HG03139 (cell line): Measurements from ENCODE around the gene ABCC4.

Experiments
- ATAC-seq: cut with Tn5 transposase; IDR thresholded peaks from one replicate; pipeline ENCODE4 v1.9.1; 2021; ENCODE audit not compliant: unreplicated experiment

Gene ABCC4

DNA sequence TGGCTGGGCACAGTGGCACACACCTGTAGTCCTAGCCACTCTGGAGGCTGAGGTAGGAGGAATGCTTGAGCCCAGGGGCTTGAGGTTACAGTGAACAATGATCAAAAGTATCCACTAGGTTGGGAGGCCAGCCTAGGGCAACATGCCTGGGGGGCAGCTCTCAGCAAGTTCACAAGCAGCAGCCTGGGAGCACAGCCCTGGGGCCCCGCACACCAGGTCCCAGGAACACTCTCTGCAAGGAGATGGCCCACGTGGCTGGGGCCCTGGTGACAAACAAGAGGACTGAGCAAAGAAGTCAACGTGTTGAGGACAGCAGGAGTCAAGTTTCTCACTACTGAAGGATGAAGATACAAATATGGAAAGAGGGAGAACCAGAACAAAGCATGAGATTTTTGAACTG lies 39.3 kb downstream of the ABCC4 start:
- no peak for ATAC-seq

DNA sequence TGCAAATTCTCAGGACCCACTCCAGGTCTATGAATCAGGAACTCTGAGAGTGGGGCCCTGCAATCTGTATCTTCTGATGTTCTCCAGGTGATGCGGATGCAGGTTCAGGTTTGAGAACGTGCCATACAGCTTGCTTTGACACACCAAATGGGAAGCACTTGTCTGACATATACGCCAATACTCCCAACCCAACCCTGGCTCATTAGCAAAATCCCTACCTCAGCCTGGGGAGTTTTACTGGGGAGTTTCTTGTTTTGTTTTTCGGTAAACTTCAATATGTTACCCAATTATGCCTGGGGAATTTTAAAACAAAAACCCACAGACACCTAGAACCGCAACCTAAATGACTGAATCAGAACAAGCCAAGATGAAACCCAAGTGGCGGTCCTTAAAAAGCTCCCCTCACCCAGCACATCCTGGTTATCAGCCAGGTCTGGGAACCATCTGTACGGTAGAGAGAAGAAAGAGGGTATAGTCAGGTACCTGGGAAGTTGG lies 41.2 kb downstream of the ABCC4 start:
- peak; percentile 25 for ATAC-seq

DNA sequence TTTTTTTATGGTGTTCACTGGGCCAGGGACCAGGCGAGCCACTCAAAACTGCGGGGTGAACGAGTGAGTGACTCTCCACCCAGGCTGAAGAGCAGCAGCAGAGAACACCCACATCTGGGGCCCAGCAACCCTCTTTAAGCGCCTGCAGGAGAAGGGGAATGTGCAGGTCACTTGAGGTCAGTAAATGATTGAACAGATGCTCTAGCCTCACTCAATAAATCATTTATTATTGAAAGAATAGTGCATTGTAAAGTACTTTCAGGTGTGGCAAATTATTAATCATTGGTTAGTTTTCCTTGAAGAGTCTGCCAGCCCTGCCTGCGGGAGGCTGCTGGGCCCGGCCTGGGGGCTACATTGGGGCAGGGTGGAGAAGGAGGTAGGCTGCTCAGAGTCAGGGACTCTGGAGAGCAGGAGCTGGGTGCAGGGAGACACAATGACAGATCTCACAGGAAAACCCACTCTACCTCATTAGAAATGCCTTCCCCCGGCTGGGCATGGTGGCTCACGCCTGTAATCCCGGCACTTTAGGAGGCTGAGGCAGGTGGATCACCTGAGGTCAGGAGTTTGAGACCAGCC lies 42.5 kb downstream of the ABCC4 start:
- ATAC-seq: peak; percentile 73

DNA sequence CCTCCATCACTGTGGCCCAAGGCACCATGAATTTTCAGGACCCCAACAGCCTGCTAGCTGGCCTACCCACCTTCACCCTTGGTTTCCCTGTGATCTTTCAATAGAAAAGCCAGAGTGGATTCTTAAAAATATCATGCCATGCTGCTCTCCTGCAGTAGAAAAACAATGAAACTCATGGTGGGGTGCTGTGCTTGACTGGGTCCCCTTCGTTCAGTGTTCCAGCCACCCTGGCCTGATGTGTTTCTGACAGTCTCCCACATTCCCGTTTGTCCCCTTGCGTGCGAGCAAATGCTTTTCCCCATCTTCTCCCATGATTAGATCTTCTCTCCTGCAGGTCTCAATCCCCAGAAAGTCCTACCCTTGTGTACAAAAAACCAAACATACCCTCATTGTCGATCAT lies 43.2 kb downstream of the ABCC4 start:
- ATAC-seq: no peak

DNA sequence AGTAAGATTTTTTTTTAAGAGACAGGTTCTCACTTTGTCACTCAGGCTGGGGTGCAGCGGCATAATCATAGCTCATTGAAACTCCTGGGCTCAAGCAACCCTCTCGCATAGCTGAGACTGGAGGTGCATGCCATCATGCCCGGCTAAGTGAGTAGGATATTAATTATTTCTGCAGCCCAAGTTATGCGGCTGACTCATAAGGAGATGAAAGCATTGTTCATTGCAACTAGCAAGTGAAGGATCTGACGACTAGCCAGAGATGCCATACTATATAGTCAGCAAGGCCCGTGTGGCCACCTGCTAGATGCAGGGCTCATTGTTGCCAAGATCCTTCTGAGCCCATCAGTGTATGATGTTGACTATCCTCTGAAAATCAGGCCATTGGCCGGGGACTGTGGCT lies 45.2 kb downstream of the ABCC4 start:
- ATAC-seq: no peak

DNA sequence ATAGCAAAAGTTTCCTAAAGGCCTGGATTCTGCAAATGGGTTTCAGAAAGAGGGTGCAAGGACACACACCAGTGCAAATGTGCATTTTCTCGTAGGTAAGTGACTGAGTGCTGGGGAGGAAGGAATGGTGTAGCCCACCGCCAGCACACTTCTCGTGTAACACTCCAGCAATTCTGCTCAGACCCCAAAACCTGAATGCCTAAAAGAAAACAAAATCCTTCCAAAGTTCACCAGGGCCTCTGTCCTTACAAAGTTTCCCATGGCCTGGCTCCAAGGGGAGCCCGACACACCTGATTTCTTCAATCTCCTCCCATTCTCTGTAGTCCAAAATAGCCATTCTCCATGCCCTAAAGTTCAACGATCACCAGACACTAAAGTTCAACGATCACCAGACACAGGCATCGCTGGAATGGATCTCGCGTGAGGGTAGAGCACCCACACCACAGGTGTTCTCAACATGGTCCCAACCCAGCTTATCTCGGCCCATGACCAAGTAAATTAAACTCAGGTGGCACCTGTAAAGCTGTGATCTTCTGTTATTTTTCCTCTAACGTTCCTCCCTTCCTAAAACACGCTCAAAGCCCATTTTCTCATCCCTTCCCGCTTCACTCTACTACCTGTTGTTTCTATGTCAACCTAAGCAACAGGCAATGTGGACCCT lies 46.0 kb downstream of the ABCC4 start:
- no peak for ATAC-seq

DNA sequence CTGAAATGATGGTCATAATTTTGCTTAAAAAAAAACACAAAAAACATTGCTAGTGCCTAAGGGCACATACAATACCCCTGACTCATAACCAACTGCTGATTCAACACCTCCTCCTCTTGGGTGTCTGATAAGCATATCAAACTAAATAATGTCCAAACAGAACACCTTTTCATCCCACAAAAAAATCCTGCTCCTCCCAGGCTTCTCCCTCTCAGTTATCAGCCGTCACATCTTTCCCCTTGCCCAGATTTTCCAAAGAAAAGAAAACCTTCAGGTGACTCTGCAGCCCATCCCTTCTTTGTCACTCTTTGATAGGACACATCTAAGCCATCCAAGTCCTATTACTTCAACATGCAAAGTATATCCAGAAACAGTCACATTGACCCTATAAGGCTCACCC lies 46.9 kb downstream of the ABCC4 start:
- no peak for ATAC-seq

DNA sequence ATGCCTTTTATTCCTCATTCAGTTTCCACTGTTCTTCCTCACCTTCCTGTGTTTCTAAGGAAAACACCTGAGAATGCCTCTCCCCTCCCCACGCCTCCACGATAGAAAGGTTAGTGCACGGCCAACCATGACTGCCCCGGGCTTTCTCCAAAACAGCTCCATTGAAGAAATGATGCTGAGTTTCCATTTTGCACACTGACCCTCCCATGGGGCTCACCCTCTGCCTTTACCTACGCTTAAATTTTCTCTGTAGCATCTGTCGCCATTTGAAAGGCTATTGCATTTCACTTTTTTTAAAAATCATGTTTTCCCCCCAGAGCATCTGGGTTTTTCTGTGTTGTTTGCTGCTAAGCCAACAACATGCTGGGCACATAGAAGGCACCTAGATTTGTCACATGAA lies 48.2 kb downstream of the ABCC4 start:
- ATAC-seq: no peak

DNA sequence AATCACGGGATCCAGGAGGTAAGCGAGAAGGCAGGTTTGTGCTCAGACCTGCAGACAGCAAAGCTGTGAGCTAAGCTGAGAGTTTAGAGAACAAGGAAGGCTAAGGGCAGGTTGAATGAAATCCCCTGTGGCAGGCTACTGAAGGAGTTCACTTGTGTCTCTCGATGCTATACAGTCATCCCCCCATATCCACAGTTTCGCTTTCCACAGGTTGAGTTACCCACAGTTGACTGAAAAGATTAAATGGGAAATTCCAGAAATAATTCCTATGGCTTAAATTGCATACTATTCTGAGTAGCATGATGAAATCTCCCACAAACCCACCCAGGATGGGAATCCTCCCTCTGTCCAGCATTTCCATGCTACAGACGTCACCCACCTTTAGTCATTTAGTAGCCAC lies 49.6 kb downstream of the ABCC4 start:
- ATAC-seq: no peak

DNA sequence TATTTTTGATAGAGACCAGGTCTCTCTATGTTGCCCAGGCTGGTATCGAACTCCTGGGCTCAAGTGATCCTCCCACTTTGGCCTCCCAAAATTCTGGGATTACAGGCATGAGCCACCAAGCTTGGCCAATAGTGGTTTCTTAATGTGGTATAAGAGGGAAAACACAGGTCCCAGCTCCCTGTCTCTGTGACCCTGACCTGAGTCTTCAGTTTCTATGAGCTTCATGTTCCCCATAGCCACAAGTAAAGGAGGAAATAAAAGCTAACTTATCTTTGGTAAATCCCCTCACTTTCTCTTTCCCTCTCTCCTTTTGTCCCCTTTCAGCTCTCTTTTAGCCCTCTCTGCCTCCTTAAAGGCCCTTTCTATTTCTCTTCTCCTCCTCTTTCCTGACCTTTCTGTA lies 50.3 kb downstream of the ABCC4 start:
- no peak for ATAC-seq

DNA sequence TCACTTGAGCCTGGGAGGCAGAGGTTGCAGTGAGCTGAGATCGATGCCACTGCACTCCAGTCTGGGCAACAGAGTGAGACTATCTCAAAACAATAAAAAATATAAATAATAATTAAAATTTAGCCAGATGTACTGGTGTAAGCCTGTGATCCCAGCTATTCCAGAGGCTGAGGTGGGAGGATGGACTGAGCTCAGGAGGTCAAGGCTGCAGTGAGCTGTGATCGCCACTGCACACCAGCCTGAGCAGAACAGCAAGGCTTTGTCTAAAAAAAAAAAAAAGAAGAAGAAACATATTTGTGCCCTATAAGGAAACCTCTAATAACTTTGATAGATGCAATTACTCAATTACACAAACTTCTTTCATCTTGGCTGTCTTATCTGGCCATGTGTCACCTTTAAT lies 52.3 kb downstream of the ABCC4 start:
- no peak for ATAC-seq

DNA sequence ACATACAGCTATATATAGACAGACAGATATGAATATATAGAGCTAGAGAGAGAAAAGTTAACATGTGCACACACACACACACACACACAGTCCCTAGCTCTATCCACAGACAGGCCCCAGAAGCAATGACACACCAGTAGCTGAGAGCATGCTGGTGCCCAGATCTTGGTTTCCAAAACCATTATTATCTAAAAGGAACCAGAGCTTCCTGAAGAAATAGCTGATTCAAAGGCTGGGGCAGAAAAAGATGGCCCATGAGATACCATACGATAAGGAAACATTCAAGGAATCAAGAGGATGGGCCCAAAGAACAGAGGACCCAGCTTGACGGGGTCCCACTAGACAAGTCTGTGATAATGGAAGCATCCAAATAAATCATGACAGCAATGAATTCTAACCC lies 53.4 kb downstream of the ABCC4 start:
- ATAC-seq: no peak

DNA sequence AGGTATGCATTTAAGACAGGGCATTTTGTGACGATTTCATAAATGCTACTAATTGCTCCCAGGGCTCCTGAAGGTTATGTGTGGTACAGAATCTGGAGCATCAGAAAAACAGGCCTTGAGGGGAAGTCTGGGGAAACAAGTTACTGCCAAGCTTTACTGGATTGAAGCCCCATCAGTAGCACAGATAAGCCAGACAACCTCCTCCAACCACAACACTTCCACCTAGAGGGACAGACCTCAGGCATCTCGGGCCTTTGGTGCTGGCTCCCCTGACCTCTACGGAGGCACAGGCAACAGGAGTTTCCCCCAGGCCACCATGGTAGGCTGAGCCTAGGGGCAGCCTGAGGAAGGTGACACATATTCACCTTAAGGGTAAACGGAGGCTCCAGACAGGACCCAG lies 54.1 kb downstream of the ABCC4 start:
- ATAC-seq: no peak

DNA sequence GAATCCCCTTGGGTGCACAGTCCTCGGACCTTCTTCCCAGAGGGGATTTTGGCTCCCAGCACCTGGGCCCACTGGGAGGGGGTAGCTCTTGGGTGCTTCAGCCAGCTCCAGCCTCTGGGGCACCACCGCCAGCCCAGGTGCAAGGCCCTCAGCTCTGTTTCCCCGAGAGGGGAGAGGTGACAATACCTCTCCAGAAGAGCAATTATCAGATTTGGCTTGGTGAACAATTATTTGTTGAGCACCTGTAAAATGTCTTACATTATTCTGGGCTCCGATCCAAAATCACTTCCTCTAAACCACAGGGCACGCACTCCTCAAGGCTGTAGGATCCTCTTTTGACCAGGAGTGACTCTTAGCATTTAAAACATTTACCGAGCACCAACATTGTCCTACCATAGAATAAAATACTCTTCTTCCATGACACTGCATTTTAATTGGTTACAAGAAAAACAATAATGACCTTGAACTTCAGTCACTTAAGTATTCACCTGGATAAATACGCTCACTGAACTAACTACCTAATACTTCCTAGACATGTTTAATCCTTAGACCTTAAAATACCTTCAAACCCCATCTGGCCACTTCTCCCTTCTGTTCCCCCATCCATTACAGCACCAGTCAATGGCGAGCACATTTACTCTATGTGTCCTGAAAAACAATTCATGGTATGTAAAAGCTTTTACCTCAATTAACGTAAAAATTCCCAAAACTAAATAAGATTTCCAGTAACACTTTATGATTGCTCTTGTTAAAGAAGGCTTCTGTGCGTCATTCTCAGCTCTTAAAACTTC lies 54.8 kb downstream of the ABCC4 start:
- no peak for ATAC-seq

DNA sequence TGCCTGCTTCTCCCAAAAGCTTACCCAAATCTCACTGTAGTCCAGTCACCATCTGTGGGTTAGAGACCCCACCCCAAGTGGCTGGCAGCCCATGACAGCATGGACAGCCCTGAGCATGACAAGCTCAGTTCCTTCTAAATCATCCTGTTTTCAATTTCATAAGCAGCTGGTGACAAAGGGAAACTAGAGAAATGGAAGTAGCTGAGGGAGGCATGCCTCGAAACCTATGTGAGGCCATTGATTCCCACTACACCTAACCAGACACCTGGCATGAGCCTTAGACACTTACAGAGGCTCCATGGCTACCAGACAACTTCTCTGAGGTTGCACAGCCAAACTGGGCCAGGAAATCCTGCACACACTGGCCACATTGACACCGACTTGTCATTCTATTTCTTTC lies 56.2 kb downstream of the ABCC4 start:
- ATAC-seq: no peak

DNA sequence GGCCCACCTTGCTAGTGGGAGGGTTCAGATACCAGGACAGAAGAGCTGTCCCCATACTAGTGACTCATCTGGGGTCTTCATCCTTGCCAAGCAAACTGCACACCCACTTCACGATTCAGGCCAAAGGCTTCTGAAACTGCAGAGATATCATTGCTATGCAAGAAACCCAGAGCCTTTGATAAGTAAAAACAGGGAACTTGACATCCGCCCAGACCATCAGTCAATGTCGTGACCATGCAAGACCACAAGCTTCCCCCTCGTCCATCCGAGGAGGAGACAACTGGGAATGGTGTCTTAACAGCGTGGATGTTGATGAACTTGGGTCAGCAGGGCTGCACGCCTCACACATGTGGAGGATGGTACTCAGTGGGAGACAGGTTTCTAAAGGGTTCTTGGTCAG lies 58.0 kb downstream of the ABCC4 start:
- no peak for ATAC-seq

DNA sequence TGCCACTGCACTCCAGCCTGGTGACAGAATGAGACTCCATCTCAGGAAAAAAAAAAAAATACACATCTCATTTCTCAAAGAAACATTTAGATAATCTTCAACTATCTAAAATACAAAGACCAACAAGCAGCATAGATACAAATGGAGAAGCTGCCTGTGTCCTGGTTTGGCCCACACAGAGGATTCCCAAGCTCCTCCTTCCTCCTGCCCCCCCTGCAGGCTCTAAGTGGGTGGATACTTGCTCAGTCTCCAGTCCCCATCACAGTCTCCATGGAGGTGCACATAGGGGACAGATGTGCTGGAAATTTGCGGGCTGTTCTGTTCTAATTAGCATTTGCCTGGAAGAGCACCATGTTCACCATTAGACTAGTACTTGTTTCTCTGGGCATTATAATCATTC lies 59.9 kb downstream of the ABCC4 start:
- no peak for ATAC-seq

DNA sequence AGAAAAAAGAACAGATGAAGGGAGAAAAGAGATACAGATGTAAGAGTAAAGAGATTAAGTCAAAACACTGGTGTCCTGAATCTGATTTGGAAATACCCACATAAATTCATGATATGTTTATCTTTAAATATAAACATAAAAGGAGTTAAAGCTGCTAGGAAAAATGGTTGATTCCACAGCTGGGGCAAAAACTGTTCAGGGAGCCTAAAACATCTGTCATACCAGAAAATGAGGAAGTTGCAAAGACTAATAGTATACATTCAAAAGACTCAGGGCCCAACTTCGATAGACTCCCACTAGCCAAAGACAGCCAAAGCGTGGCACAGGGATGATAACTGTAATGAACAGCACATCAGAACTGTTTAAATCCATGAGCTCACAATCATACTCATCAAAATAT lies 62.0 kb downstream of the ABCC4 start:
- ATAC-seq: peak; percentile 60

DNA sequence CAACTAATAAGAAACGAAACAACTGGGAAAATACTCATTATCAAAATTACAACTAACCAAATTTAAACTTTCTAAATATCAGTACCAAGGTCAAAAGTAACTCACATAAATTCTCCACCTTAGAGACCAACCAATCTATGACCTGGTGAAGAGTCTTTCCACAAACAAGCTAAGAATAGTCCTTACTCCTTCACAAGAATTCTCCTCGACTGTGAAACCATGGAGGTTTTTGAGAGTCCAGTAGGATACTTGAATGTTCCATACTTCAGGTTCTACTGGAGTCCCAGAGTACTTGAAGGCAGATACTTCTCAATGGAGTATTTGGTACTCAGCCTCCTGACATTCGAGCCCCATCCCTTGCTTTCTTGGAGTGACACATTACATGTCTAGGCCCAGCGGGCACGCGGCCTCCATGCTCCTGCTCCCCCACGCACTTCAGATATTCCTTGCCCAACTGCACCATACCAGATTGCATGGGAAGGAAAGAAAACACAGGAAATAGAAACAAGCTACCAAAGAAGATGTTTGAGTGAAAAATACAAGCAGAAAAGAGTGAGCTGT lies 63.9 kb downstream of the ABCC4 start:
- ATAC-seq: no peak

DNA sequence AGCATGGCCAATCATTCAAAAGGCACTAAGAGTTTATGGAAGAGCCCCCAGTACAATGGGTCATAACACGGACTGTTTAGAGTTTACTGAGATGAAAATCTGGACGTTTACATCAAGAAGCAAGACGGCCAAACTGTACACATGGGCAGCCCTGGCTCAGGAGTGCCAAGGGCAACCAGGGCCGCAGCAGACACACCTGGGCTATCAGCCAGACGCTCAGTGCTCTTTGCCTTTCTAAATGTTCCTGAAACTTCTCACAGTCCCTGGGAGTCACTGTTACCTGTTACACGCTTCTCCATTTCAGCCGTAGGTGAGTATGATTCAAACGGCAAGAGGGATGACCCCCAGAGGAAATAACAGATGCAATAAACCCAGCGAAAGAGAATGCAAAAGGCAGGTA lies 64.5 kb downstream of the ABCC4 start:
- no peak for ATAC-seq

DNA sequence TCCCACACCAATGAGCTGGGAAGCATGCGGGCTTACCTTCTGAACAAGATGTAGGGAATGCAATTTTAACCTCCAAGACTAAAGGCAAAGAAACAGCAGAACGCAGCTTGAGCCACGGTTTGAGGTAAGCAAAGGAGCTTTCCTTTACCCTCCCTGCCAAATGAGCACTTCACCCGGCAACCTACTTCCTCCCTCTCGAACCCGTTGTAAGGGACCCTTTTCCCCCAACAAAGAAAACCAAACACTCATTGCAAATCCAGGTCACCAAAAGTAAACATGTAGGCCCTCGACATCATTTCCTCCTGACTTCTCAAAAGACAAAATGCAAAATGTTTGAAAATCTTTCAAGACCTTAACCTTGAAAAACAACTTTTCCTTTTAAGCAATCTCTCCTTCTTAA lies 65.3 kb downstream of the ABCC4 start:
- no peak for ATAC-seq

DNA sequence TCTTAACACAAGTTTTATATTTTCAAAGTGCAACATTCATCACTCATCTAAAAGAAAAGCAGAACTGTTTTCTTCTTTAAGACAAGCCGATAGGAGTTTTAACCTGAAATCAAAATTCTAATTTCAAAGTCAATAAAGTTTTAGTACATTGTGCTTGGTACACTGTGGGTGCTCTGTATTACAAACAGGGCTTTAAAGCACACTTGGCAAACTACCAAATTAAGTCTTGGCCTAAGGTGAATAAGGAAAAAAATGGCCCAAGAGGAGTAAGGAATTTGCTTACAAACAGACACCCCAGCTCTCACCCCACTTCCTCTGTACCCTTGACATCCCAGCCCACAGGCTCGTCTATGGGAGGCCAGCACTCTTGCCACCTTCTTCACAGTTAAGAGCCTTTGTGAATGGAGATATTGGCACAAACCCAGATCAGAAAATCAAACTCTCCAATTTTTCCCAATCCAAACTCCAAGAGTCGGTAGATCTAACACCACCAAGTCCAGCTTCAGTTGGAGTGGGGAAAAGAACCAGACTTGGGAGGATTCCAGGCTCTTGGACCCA lies 66.0 kb downstream of the ABCC4 start:
- no peak for ATAC-seq
